IMR-90 (cell line): ENCODE measurements around the gene KCNQ1. TPM values are rescaled to one million over a fixed set of nuclear protein-coding genes. Genes with fewer than 3 reads are reported as not detected.

Experiments used
- ATAC-seq: fragments of 200-7000 bp; cut with Tn5 transposase; 2 replicates; pipeline ENCODE4 v1.9.1; 2020; ENCODE audit warnings: low read depth, mild to moderate bottlenecking, moderate library complexity
- BruUV-seq: library from RNA; stranded (reverse); fragments of 400-500 nt; replicated peaks from 2 replicates; lab custom pipeline; 2021; lab: Mats Ljungman, UMichigan
- CTCF ChIA-PET: fragments of 300-600 bp; formaldehyde crosslinking; extraction: SDS; loops from one replicate; lab custom pipeline; 2021; ENCODE audit warnings: antibody characterized with exemption; lab: Yijun Ruan, JAX
- POLR2A ChIA-PET: fragments of 300-600 bp; sonication (Branson Sonifier 250); formaldehyde crosslinking; loops from one replicate; lab custom pipeline; 2022; ENCODE audit warnings: antibody characterized with exemption; ENCODE audit not compliant: unreplicated experiment; lab: Charles Lee
- DNase-seq: peaks from one replicate; pipeline ENCODE4 v3.0.0; 2013
- H2AFZ ChIP-seq: replicated peaks from 2 replicates; pipeline ENCODE3; 2013; ENCODE audit warnings: low read length, mild to moderate bottlenecking; ENCODE audit not compliant: poor library complexity
- H2AK5ac ChIP-seq: 2 replicates; pipeline ENCODE4 v1.6.1; 2013; ENCODE audit warnings: low read depth, low read length, inconsistent platforms
- H2AK9ac ChIP-seq: replicated peaks from 2 replicates; pipeline ENCODE3; 2013; ENCODE audit warnings: mild to moderate bottlenecking, low read depth, low read length, moderate library complexity; ENCODE audit not compliant: poor library complexity
- H2BK120ac ChIP-seq: 2 replicates; pipeline ENCODE4 v1.6.1; 2013; ENCODE audit warnings: low read depth, low read length, inconsistent platforms
- H2BK15ac ChIP-seq: 3 replicates; pipeline ENCODE4 v1.6.1; 2013; ENCODE audit warnings: low read depth, low read length, inconsistent platforms
- H2BK20ac ChIP-seq: 2 replicates; pipeline ENCODE4 v1.6.1; 2013; ENCODE audit warnings: low read depth, mild to moderate bottlenecking, inconsistent platforms, low read length, moderate library complexity
- H2BK5ac ChIP-seq: 2 replicates; pipeline ENCODE4 v1.6.1; 2013; ENCODE audit warnings: mild to moderate bottlenecking, low read depth, low read length, inconsistent platforms; ENCODE audit not compliant: poor library complexity, severe bottlenecking
- H3K14ac ChIP-seq: replicated peaks from 2 replicates; pipeline ENCODE4 v1.6.1; 2013; ENCODE audit warnings: low read depth, low read length, inconsistent platforms
- H3K18ac ChIP-seq: 2 replicates; pipeline ENCODE4 v1.6.1; 2013; ENCODE audit warnings: low read depth, low read length, control low read depth
- H3K23ac ChIP-seq: 2 replicates; pipeline ENCODE4 v1.6.1; 2013; ENCODE audit warnings: low read depth, low read length, inconsistent platforms
- H3K27ac ChIP-seq: 2 replicates; pipeline ENCODE4 v1.5.1; 2013; ENCODE audit warnings: mild to moderate bottlenecking, control low read depth, low read length; ENCODE audit not compliant: insufficient read depth
- H3K27me3 ChIP-seq: 2 replicates; pipeline ENCODE4 v1.6.1; 2013; ENCODE audit warnings: low read length; ENCODE audit not compliant: control insufficient read depth, insufficient read depth
- H3K36me3 ChIP-seq: 2 replicates; pipeline ENCODE4 v1.6.1; 2013; ENCODE audit warnings: low read length, mixed read lengths; ENCODE audit not compliant: control insufficient read depth, insufficient read depth
- H3K4ac ChIP-seq: 2 replicates; pipeline ENCODE4 v1.6.1; 2013; ENCODE audit warnings: low read depth, low read length, inconsistent platforms
- H3K4me1 ChIP-seq: 2 replicates; pipeline ENCODE4 v1.6.1; 2013; ENCODE audit warnings: low read length, mixed read lengths; ENCODE audit not compliant: control insufficient read depth, insufficient read depth
- H3K4me2 ChIP-seq: 2 replicates; pipeline ENCODE4 v1.6.1; 2013; ENCODE audit warnings: low read depth, mild to moderate bottlenecking, control low read depth, low read length, moderate library complexity
- H3K4me3 ChIP-seq: 2 replicates; pipeline ENCODE4 v1.5.1; 2013; ENCODE audit warnings: low read depth, mild to moderate bottlenecking, control low read depth, low read length, moderate library complexity; ENCODE audit not compliant: insufficient read depth
- H3K56ac ChIP-seq: 2 replicates; pipeline ENCODE4 v1.6.1; 2013; ENCODE audit warnings: low read length, inconsistent platforms; ENCODE audit not compliant: insufficient read depth; ENCODE audit errors: extremely low read depth
- H3K79me1 ChIP-seq, 2 experiments: 2 replicates each; pipeline ENCODE4 v1.6.1; 2013; ENCODE audit warnings: low read length in 2 of 2, inconsistent platforms in 1 of 2, low read depth in 1 of 2
- H3K9ac ChIP-seq: 2 replicates; pipeline ENCODE4 v1.6.1; 2013; ENCODE audit warnings: low read depth, low read length, control low read depth
- H3K9me1 ChIP-seq: 2 replicates; pipeline ENCODE4 v1.6.1; 2013; ENCODE audit warnings: low read length, inconsistent platforms; ENCODE audit not compliant: insufficient read depth
- H3K9me3 ChIP-seq: 2 replicates; pipeline ENCODE4 v1.6.1; 2013; ENCODE audit warnings: low read length; ENCODE audit not compliant: control insufficient read depth, insufficient read depth
- H4K20me1 ChIP-seq: 2 replicates; pipeline ENCODE4 v1.6.1; 2013; ENCODE audit warnings: low read length, inconsistent platforms; ENCODE audit not compliant: insufficient read depth
- H4K5ac ChIP-seq: 2 replicates; pipeline ENCODE4 v1.6.1; 2013; ENCODE audit warnings: mild to moderate bottlenecking, low read depth, low read length, control low read depth
- H4K8ac ChIP-seq, 2 experiments: 2 replicates each; pipeline ENCODE4 v1.6.1; 2013; ENCODE audit warnings: low read depth in 2 of 2, low read length in 2 of 2, control low read depth in 1 of 2, inconsistent platforms in 1 of 2
- H4K91ac ChIP-seq: 2 replicates; pipeline ENCODE4 v1.6.1; 2013; ENCODE audit warnings: low read depth, low read length, inconsistent platforms; ENCODE audit not compliant: insufficient read depth
- BHLHE40 ChIP-seq: fragments of 150-350 bp; IDR thresholded peaks from 2 replicates; pipeline ENCODE4 v1.6.1; 2016; ENCODE audit warnings: mild to moderate bottlenecking, low read depth, low read length
- CHD1 ChIP-seq: IDR thresholded peaks from 2 replicates; pipeline ENCODE4 v1.6.1; 2012; ENCODE audit warnings: low read depth, low read length, improper control_type of control experiment
- FOS ChIP-seq: fragments of 150-350 bp; IDR thresholded peaks from 2 replicates; pipeline ENCODE4 v1.6.1; 2016; ENCODE audit warnings: low read depth, low read length
- MAFK ChIP-seq: IDR thresholded peaks from 2 replicates; pipeline ENCODE4 v1.6.1; 2012; ENCODE audit warnings: low read depth, low read length, improper control_type of control experiment
- MXI1 ChIP-seq: IDR thresholded peaks from 2 replicates; pipeline ENCODE4 v1.6.1; 2012; ENCODE audit warnings: low read depth, mild to moderate bottlenecking, low read length, moderate library complexity, borderline replicate concordance
- NFE2L2 ChIP-seq: fragments of 150-350 bp; IDR thresholded peaks from 2 replicates; pipeline ENCODE4 v1.6.1; 2016; ENCODE audit warnings: low read depth, mild to moderate bottlenecking, low read length
- WGBS, 2 experiments: methylation state at CpG; one replicate each; pipeline versions ENCODE4 v1.1.5 to v1.1.7; 2013; ENCODE audit warnings: missing lambda C conversion rate in 2 of 2; ENCODE audit not compliant: insufficient read length in 1 of 2; ENCODE audit errors: extremely low coverage in 2 of 2; 5-methylcytosine and 5-hydroxymethylcytosine counted together
- dilution Hi-C: fragments of 300-500 bp; cut with HindIII; formaldehyde crosslinking; loops from one replicate; pipeline ENCODE4 v1.14.3; 2018; ENCODE audit warnings: low sequenced_read_pairs; ENCODE audit not compliant: unreplicated experiment
- in situ Hi-C: fragments of 300-500 bp; cut with MboI; formaldehyde crosslinking; loops from 3 replicates; pipeline ENCODE4 v1.14.3; 2019; ENCODE audit warnings: low sequenced_read_pairs, inconsistent platforms, mixed read lengths
- intact Hi-C: fragments of 100-400 bp; cut with micrococcal nuclease; formaldehyde crosslinking; loops from 2 replicates; pipeline ENCODE4 v1.10.0; 2022
- polyA plus RNA-seq, 3 experiments: library from polyadenylated mRNA; depleted of rRNA; stranded (reverse); fragments of >200 nt; gene quantifications; 2 replicates each; pipeline ENCODE4 v1.2.3, GENCODE V29; 2012; ENCODE audit warnings: low replicate concordance in 1 of 3
- total RNA-seq: library from RNA; depleted of rRNA; stranded (reverse); fragments of >200 nt; gene quantifications from 2 replicates; pipeline ENCODE4 v1.2.3, GENCODE V29; 2012
- TF ChIP-seq, protein P1 (sequence below): conservative IDR thresholded peaks from 2 replicates; pipeline ENCODE4 v1.5.1; 2012; ENCODE audit warnings: mild to moderate bottlenecking, low read depth, low read length, improper control_type of control experiment
- TF ChIP-seq, protein P2 (sequence below): fragments of 150-350 bp; IDR thresholded peaks from 2 replicates; pipeline ENCODE4 v1.6.1; 2017; ENCODE audit warnings: mild to moderate bottlenecking, antibody characterized with exemption, low read length, low read depth
- TF ChIP-seq, protein P3 (sequence below): fragments of 150-350 bp; IDR thresholded peaks from 2 replicates; pipeline ENCODE4 v1.6.1; 2016; ENCODE audit warnings: low read depth, mild to moderate bottlenecking, low read length, moderate library complexity, borderline replicate concordance

The KCNQ1 gene
- total and polyA plus RNA-seq, 2 of the 4 experiments (the other 2 are of a cell fraction): 0.07 TPM; not detected in 1

DNA sequence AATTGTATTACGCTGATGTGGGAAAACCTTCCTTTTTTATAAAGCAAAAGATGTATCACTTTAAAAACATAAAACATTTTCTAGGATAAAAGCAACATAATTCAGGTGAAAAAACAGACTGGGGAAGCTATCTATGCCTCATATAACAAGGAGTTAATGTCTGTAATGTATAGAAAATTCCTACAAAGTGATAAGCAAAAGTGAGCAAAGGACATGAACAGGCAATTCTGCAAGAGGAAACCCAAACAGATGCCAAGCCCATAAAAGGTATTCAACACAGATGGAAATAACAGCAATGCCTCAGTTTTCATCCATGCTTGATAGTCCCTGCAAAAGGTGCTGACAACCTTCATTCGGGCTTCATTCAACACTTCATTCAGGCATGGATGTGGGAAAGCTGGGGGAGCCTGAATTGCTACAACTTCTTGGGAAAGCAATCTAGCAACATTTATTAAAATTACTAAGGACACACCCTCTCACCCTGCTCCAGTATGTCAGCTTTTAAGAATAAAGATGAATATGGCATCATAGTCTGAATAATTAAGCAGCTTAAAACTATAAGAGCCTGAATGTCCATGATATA, 215.6 kb downstream of the KCNQ1 start:
- Histone ChIP-seq H3K23ac (no peak overlapping the region), H3K9ac (no peak overlapping the region), H4K5ac (no peak overlapping the region), H3K4me2 (no peak overlapping the region), H2BK20ac (no peak overlapping the region), H2BK5ac (no peak overlapping the region), H3K79me1 (0 out of 4 replicates have a peak, but pooled peaks cover 2 to 5% of the 10 kb centered on the region in 2 experiments), H3K4ac (no peak overlapping the region), H4K8ac (no peak overlapping the region), H3K4me3 (no peak overlapping the region), H3K27me3 (peaks cover 2% of the 10 kb centered on the region; the same call in 1 of the 2 replicates), H3K9me3 (peaks cover 54% of the 10 kb centered on the region), H2BK120ac (no peak overlapping the region), H4K91ac (no peak overlapping the region), H2BK15ac (no peak overlapping the region), H3K18ac (no peak overlapping the region), H3K9me1 (no peaks in the 10 kb centered on the region), H2AFZ (no peak overlapping the region), H3K56ac (no peak overlapping the region), H3K27ac (no peak overlapping the region), H2AK5ac (no peak overlapping the region), H3K36me3 (peaks cover 10% of the 10 kb centered on the region; the same call in 1 of the 2 replicates), H2AK9ac (no peak overlapping the region), H3K14ac (no peak overlapping the region), H4K20me1 (peaks cover 2% of the 10 kb centered on the region; the same call in 1 of the 2 replicates), H3K4me1 (no peaks in the 10 kb centered on the region)
- in situ Hi-C loops: no loop called here
- ChIA-PET POLR2A (no interaction called here), CTCF (no interaction called here)
- WGBS, 2 experiments: no CpG with 5 or more reads among the region's 2 CpGs
- TF ChIP-seq CHD1: no peak
- no peak for TF ChIP-seq BHLHE40
- TF ChIP-seq, protein P1, sequence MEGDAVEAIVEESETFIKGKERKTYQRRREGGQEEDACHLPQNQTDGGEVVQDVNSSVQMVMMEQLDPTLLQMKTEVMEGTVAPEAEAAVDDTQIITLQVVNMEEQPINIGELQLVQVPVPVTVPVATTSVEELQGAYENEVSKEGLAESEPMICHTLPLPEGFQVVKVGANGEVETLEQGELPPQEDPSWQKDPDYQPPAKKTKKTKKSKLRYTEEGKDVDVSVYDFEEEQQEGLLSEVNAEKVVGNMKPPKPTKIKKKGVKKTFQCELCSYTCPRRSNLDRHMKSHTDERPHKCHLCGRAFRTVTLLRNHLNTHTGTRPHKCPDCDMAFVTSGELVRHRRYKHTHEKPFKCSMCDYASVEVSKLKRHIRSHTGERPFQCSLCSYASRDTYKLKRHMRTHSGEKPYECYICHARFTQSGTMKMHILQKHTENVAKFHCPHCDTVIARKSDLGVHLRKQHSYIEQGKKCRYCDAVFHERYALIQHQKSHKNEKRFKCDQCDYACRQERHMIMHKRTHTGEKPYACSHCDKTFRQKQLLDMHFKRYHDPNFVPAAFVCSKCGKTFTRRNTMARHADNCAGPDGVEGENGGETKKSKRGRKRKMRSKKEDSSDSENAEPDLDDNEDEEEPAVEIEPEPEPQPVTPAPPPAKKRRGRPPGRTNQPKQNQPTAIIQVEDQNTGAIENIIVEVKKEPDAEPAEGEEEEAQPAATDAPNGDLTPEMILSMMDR: no peak
- no peak for TF ChIP-seq NFE2L2
- TF ChIP-seq, protein P2, sequence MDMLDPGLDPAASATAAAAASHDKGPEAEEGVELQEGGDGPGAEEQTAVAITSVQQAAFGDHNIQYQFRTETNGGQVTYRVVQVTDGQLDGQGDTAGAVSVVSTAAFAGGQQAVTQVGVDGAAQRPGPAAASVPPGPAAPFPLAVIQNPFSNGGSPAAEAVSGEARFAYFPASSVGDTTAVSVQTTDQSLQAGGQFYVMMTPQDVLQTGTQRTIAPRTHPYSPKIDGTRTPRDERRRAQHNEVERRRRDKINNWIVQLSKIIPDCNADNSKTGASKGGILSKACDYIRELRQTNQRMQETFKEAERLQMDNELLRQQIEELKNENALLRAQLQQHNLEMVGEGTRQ: no peak
- TF ChIP-seq, protein P3, sequence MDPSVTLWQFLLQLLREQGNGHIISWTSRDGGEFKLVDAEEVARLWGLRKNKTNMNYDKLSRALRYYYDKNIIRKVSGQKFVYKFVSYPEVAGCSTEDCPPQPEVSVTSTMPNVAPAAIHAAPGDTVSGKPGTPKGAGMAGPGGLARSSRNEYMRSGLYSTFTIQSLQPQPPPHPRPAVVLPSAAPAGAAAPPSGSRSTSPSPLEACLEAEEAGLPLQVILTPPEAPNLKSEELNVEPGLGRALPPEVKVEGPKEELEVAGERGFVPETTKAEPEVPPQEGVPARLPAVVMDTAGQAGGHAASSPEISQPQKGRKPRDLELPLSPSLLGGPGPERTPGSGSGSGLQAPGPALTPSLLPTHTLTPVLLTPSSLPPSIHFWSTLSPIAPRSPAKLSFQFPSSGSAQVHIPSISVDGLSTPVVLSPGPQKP: no peak
- no peak for TF ChIP-seq MXI1
- no peak for TF ChIP-seq MAFK
- TF ChIP-seq FOS: no peak
- DNase-seq: no peak
- dilution Hi-C loops: no loop called here
- intact Hi-C loops: no loop called here
- no TSS peak for BruUV-seq
- no peak for ATAC-seq
